Kidney (tissue), 14 donors: Measurements from ENCODE around the gene FAM120A. TPM values are rescaled to one million over a fixed set of nuclear protein-coding genes. Genes with fewer than 3 reads are reported as not detected.

ENCODE experiments used
- DNase-seq, 5 donors: peaks; one replicate each; pipeline ENCODE4 v3.0.0-alpha.2; 2013 to 2020
- FAIRE-seq: peaks from 2 replicates; lab custom pipeline; 2012; peaks lifted over from hg19 to GRCh38; lab: Jason Lieb, UNC
- H3K27ac ChIP-seq, 2 donors: one replicate each; pipeline ENCODE4 v1.7.0; 2013; ENCODE audit warnings: low read depth in 2 of 2, low read length in 2 of 2, inconsistent platforms in 1 of 2
- H3K27me3 ChIP-seq: one replicate; pipeline ENCODE4 v1.7.1; 2013; ENCODE audit warnings: low read length, inconsistent platforms; ENCODE audit not compliant: control insufficient read depth, insufficient read depth
- H3K36me3 ChIP-seq, 3 donors: one replicate each; pipeline versions ENCODE4 v1.7.0 to v1.7.1; 2013; ENCODE audit warnings: low read length in 3 of 3, control low read depth in 1 of 3, inconsistent platforms in 1 of 3; ENCODE audit not compliant: insufficient read depth in 3 of 3, control insufficient read depth in 2 of 3
- H3K4me1 ChIP-seq, 3 donors: one replicate each; pipeline versions ENCODE4 v1.7.0 to v1.7.1; 2013; ENCODE audit warnings: low read length in 3 of 3, inconsistent platforms in 1 of 3, low read depth in 1 of 3; ENCODE audit not compliant: control insufficient read depth in 2 of 3, insufficient read depth in 2 of 3
- H3K4me3 ChIP-seq, 3 donors: one replicate each; pipeline versions ENCODE4 v1.7.0 to v1.8.1; 2013; ENCODE audit warnings: low read length in 3 of 3, control low read depth in 1 of 3, inconsistent platforms in 1 of 3
- H3K9ac ChIP-seq, 3 donors: one replicate each; pipeline versions ENCODE4 v1.7.0 to v1.7.1; 2013; ENCODE audit warnings: low read length in 3 of 3, control low read depth in 1 of 3, inconsistent platforms in 1 of 3
- H3K9me3 ChIP-seq, 3 donors: one replicate each; pipeline versions ENCODE4 v1.7.0 to v1.7.1; 2013; ENCODE audit warnings: low read length in 3 of 3, control low read depth in 1 of 3, inconsistent platforms in 1 of 3; ENCODE audit not compliant: control insufficient read depth in 2 of 3, insufficient read depth in 1 of 3
- intact Hi-C: fragments of 100-400 bp; cut with DNase I; formaldehyde crosslinking; loops from one replicate; pipeline ENCODE4 v1.11.1; 2022
- polyA plus RNA-seq: library from polyadenylated mRNA; stranded (reverse); fragments of 350-450 nt; fragmentation: Illumina TruSeq; extraction: RNeasy Lipid Tissue Mini Kit (QIAGEN cat#74804); gene quantifications from one replicate; pipeline ENCODE4 v1.2.3, GENCODE V29; 2014; ENCODE audit warnings: low read depth, low replicate concordance; ENCODE audit not compliant: insufficient read depth
- total RNA-seq: library from RNA; stranded (reverse); fragmentation: NEBNext Ultra II Directional; extraction: Animal tissue kit (Norgen Biotek cat#: 25700); gene quantifications from one replicate; pipeline ENCODE4 v1.2.1, GENCODE V29; 2021
- TF ChIP-seq, protein P1 (sequence below): IDR thresholded peaks from 3 replicates; pipeline ENCODE4 v1.5.1; 2012; ENCODE audit warnings: mild to moderate bottlenecking, moderate library complexity, borderline replicate concordance; ENCODE audit not compliant: insufficient read depth; ENCODE audit errors: extremely low read depth
- donor health status: control.
- donor health status: control.
- donor health status: control.
- donor health status: control.
- donor health status: control.
- donor health status: DM: yes; HTN: yes; CAD: no.
- donor health status: Normal renal cell carcinoma (clear cell type).

The FAM120A gene
- total and polyA plus RNA-seq, 2 donors from 2014 or later: 43.7 to 127 TPM

DNA sequence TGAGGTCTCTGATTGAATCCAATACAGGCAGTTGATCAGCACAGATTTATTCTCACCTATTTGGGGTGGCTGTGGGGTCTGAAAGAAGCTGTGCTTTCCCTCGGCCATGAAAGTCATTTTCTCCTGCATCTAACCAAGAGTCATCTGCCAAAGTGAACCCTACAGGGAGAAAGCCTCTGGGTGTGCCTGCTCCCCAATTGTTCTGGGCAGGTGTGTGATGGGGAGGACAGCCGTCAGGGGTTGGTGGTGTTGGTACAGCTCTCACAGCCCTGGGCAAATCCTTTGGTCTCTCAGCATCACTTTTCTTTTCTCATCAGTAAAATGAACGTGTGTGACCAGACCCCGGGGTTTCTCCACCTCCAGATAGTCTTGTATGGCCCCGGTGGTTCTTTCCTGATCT, 127.4 kb downstream of the FAM120A start:
- H3K9me3 ChIP-seq: no peaks in the 10 kb centered on the region
- H3K27me3 ChIP-seq: no peaks in the 10 kb centered on the region
- no peak overlapping the region for H3K27ac ChIP-seq
- intact Hi-C loops: no loop called here
- TF ChIP-seq, protein P1, sequence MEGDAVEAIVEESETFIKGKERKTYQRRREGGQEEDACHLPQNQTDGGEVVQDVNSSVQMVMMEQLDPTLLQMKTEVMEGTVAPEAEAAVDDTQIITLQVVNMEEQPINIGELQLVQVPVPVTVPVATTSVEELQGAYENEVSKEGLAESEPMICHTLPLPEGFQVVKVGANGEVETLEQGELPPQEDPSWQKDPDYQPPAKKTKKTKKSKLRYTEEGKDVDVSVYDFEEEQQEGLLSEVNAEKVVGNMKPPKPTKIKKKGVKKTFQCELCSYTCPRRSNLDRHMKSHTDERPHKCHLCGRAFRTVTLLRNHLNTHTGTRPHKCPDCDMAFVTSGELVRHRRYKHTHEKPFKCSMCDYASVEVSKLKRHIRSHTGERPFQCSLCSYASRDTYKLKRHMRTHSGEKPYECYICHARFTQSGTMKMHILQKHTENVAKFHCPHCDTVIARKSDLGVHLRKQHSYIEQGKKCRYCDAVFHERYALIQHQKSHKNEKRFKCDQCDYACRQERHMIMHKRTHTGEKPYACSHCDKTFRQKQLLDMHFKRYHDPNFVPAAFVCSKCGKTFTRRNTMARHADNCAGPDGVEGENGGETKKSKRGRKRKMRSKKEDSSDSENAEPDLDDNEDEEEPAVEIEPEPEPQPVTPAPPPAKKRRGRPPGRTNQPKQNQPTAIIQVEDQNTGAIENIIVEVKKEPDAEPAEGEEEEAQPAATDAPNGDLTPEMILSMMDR: no peak
- H3K4me1 ChIP-seq: peaks cover 0 to 35% (median 11%) of the 10 kb centered on the region in 3 donors
- H3K36me3 ChIP-seq: no peaks in the 10 kb centered on the region
- DNase-seq: peak in 1 of 5 donors; percentile 27
- no peak overlapping the region for H3K9ac ChIP-seq
- no peak overlapping the region for H3K4me3 ChIP-seq
- FAIRE-seq: no peak

DNA sequence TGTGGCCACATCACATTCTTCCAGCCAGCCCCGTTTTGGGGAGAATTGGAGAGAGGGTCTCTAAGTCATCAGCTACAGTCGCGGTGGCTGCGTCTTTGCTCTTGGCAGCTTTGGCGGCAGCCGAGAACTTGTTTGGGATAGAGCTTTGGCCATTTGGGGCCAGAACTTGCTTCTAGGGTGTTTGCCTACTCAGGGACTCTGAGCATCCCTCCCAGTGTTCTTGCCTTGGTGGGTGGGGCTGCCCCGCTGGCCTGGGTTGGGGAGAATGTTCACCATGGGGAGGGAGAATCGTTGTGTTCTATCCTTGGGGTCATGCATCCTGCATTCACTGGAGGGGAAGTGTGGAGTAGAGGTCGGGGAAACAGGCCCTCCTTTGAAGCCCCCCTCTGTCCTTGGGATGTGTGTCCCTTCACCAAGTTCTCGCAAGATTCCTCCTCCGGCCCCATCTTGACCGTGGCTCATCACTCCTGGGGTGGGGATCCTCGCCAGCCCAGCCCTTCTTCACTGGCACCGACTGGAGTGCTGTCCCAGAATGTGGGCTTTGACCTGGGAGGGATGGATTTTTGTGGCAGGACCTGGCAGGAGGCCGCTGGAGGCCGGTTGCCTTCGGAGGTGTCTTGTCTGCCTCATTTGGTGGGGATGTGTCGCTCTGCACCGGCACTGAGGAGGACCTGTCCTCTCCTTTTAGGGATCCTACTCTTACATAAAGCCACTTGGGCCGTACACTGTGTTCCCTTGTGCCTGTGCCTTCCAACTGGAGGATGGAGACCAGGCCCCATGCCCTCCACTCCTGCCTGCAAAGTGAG, 128.4 kb downstream of the FAM120A start:
- H3K4me1 ChIP-seq: peaks cover 0 to 30% (median 5%) of the 10 kb centered on the region in 3 donors
- FAIRE-seq: no peak
- no peak overlapping the region for H3K4me3 ChIP-seq
- TF ChIP-seq, protein P1: no peak
- no peak overlapping the region for H3K27ac ChIP-seq
- H3K9me3 ChIP-seq: no peaks in the 10 kb centered on the region
- intact Hi-C loops: no loop called here
- H3K27me3 ChIP-seq: no peaks in the 10 kb centered on the region
- DNase-seq: peak in 1 of 5 donors; percentile 41
- H3K36me3 ChIP-seq: no peaks in the 10 kb centered on the region
- no peak overlapping the region for H3K9ac ChIP-seq

DNA sequence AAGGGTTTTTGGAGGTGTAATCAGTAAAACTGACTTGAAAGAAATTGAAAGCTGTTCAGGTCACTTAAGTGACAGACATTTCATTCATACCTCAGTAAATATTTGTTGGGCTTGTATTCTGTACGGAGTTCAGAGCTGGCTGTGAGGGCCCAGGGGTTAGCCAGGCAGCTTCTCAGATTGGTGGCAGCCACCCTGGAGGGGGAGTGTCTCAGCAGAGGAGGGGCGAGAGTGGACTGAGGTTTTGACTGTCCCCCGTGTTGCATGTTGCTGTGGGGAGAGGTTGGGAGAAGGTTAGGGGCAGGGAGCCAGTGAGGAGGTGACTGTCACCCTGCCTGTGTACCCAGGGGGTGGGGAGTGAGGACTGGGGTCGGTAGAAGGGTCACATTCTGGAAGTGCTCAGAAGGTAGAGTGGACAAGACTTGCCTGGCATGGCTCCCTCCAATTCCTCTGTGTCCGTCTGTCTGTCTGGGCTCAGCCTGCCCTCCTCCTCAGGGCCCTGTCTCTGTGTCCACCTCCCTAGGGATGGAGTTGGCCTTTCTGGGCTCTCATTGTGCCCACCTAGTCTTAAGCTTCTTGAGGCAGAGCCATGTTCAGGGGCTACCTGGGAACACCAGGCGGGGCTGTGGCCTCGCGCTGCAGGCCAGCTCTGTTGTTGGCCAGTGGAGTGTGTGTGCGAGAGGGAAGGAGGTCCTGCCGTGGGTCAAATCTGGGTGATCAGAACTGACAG, 129.3 kb downstream of the FAM120A start:
- Histone ChIP-seq H3K27ac (no peak overlapping the region), H3K36me3 (no peaks in the 10 kb centered on the region), H3K9ac (no peak overlapping the region), H3K27me3 (no peaks in the 10 kb centered on the region), H3K9me3 (no peaks in the 10 kb centered on the region), H3K4me1 (peaks cover 0 to 24% (median 0%) of the 10 kb centered on the region in 3 donors), H3K4me3 (no peak overlapping the region)
- intact Hi-C loops: no loop called here
- TF ChIP-seq, protein P1: no peak
- FAIRE-seq (no peak), DNase-seq (peak in 1 of 5 donors; percentile 35)
